NCI-H345 treated with DMSO at 0.1 percent for 48 hours (cell line): ENCODE results near the gene ZNF280B.
"Not testable (repeated sequence)": the region's sequence is repeated elsewhere in the genome, so short reads cannot be mapped to it uniquely, and the experiment has no call there.

Experiments
- DNase-seq: peaks from one replicate; lab custom pipeline; 2025; ENCODE audit not compliant: unreplicated experiment; lab: John Stamatoyannopoulos, UW

Gene ZNF280B

GRCh38 chr22:22534604-22535415, 26.3 kb upstream of the ZNF280B start:
- DNase-seq: no peak

- no peak for DNase-seq
These were observed 25.3 kb upstream of the ZNF280B start for GRCh38 chr22:22533863-22534262.

- DNase-seq: no peak
These were observed 24.9 kb upstream of the ZNF280B start for GRCh38 chr22:22533417-22533816.

GRCh38 chr22:22532547-22533071, 24.1 kb upstream of the ZNF280B start:
- not testable (repeated sequence) for DNase-seq

GRCh38 chr22:22531770-22532546, 23.4 kb upstream of the ZNF280B start:
- no peak for DNase-seq

GRCh38 chr22:22528780-22529179, 20.2 kb upstream of the ZNF280B start:
- DNase-seq: no peak

GRCh38 chr22:22527312-22527711, 18.8 kb upstream of the ZNF280B start:
- DNase-seq: no peak

- no peak for DNase-seq
These were observed 17.8 kb upstream of the ZNF280B start for GRCh38 chr22:22526125-22526912.

GRCh38 chr22:22523494-22523893, 15.0 kb upstream of the ZNF280B start:
- DNase-seq: no peak

- DNase-seq: no peak
These were observed 13.1 kb upstream of the ZNF280B start for GRCh38 chr22:22521631-22522030.

- no peak for DNase-seq
These were observed 12.4 kb upstream of the ZNF280B start for GRCh38 chr22:22520667-22521602.

GRCh38 chr22:22520020-22520656, 11.6 kb upstream of the ZNF280B start, which contains the start of gene ZNF280A:
TSS of gene ZNF280A (minus strand) at chr22:22520270. CDS start at chr22:22515630, 4,640 bp downstream.
- DNase-seq: no peak

GRCh38 chr22:22519591-22519990, 11.0 kb upstream of the ZNF280B start:
- DNase-seq: no peak

- DNase-seq: no peak
These were observed 8.4 kb upstream of the ZNF280B start for GRCh38 chr22:22516992-22517391.

- no peak for DNase-seq
These were observed 7.3 kb upstream of the ZNF280B start for GRCh38 chr22:22515890-22516289.

GRCh38 chr22:22514431-22514830, 5.9 kb upstream of the ZNF280B start:
- not testable (repeated sequence) for DNase-seq

- DNase-seq: no peak
These were observed 5.1 kb upstream of the ZNF280B start for GRCh38 chr22:22513619-22514018.

- DNase-seq: no peak
These were observed 4.4 kb upstream of the ZNF280B start for GRCh38 chr22:22512951-22513350.

GRCh38 chr22:22510833-22511232, 2.3 kb upstream of the ZNF280B start:
- not testable (repeated sequence) for DNase-seq
